SK-MEL-5 (cell line): ENCODE measurements around the gene CES2. TPM values are rescaled to one million over a fixed set of nuclear protein-coding genes. Genes with fewer than 3 reads are reported as not detected.
"Not testable (repeated sequence)": the region's sequence is repeated elsewhere in the genome, so short reads cannot be mapped to it uniquely, and the experiment has no call there.

Experiments used
- DNase-seq: peaks from one replicate; pipeline ENCODE4 v3.0.0-alpha.2; 2016; ENCODE audit warnings: low read depth, low spot score
- in situ Hi-C: cut with HindIII; loops from 2 replicates; pipeline ENCODE4 v1.10.0; 2016; ENCODE audit warnings: low sequenced_read_pairs, high pct_unique_total_duplicates, low pct_unique_long_range_greater_than_20kb
- total RNA-seq: library from RNA; depleted of rRNA; stranded (reverse); fragments of >200 nt; shearing (Covaris generic); gene quantifications from 2 replicates; pipeline ENCODE4 v1.2.3, GENCODE V29; 2014

Gene CES2
- total RNA-seq, 1 experiment from 2014 or later: 14.8 TPM

DNA sequence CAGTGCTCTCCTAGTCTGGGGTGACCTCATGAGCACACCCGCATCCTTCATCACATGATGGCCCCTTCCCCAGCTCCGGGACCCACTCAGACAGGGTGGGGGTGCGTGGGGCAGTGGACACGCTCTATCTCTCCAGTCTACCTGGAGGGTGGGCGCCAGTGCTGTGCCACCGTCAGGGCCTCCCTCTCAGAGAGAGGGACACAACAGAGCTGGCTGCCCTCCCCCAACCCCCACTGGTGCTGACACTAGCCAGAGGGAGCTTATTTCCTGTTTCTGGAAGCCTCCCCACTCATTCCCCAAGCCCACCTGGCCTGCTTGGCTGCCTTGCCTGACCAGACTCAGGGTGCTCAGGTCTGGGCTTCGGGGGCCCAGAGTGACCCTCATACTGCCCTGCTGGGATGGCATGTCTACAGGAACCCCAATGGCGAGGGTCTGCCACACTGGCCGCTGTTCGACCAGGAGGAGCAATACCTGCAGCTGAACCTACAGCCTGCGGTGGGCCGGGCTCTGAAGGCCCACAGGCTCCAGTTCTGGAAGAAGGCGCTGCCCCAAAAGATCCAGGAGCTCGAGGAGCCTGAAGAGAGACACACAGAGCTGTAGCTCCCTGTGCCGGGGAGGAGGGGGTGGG lies 8.2 kb downstream of the CES2 start:
- in situ Hi-C loops: no loop called here
- no peak for DNase-seq

DNA sequence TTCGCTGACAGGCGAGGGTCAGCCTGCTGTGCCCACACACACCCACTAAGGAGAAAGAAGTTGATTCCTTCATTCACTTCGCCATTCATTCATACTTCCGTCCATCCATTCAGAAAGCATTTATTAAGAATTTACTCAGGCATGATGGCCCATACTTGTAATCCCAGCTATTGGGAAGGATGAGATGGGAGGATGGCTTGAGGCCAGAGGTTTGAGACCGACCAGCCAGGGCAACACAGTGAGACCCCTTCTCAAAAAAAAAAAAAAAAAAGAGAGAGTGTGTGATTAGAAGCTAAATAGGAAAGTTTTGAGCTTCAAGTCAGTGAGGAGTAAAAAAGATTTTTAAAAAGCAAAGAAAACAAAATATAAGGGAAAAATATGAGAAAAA lies 8.7 kb downstream of the CES2 start:
- in situ Hi-C loops: no loop called here
- no peak for DNase-seq

DNA sequence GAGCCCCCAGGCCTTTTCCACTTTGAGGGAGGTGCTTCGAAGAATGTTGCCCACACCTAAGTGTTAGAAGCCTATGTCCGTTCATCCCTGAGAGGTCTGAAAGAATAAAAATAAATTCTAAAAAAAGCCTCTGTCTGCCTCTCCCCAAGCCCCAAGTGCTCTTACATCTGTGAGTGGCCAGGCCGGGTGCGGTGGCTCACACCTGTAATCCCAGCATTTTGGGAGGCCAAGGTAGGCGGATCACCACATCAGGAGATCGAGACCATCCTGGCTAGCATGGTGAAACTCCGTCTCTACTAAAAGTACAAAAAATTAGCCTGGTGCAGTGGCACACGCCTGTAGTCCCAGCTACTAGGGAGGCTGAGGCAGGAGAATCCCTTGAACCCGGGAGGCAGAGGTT lies 9.7 kb downstream of the CES2 start:
- DNase-seq, in situ Hi-C loops: not testable (repeated sequence)

DNA sequence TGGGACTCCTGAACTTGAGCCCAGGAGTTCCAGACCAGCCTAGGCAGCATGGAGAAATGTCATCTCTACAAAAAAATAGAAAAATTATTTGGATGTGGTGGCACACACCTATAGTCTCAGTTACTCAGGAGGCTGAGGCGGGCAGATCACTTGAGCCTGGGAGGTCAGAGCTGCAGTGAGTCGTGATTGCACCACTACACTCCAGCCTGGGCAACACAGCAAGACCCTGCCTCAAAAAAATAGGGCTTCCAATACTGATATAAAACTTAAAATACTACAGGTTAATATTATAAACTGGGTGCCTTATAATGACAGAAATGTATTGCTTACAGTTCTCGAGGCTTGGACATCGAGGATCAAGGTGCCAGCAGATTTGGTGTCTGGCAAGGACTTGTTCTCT lies 10.6 kb downstream of the CES2 start:
- in situ Hi-C loops: no loop called here
- DNase-seq: no peak

- DNase-seq: no peak
- in situ Hi-C loops: no loop called here
Measured at GRCh38 chr16:66946541-66946940, 11.2 kb downstream of the CES2 start.

- in situ Hi-C loops: no loop called here
- DNase-seq: no peak
Measured at GRCh38 chr16:66946974-66947301, 11.6 kb downstream of the CES2 start.

DNA sequence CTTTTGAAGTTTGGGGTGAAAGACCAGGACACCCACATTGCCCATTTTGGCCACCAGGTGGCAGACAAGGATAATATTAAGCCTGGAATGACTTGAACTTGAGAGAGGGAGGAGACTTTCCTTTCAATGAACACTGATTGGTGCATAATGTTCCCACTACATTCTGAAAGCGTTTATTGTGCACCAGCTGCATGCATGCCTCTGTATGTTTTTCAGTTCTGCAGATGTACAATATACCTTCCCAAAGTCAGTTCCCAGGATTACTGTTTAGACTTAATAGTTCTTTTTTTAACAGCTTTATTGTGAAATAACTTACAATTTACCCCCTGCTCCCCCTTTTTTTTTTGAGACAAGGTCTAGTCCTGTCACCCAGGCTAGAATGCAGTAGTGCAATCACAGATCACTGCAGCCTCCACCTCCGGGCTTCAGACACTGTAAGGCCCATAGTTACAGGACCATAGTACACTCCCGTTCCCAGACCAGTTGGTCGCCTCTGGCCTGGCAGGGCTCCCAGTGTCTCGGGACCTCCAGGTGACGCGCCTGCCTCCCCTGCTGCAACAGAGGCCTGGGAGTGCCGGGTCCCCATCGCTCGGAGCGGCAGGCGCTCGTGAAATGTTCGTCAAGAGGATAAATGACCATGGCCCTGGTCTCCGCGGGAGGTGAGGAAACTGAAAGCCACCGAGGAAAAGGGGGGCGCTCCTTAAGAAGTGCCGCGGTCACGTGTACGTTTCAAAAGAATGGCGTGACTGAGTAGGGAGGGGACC lies 12.2 kb downstream of the CES2 start:
- peak; percentile 88 for DNase-seq
- in situ Hi-C loops: no loop called here

GRCh38 chr16:66948134-66948836 lies 13.0 kb downstream of the CES2 start:
- in situ Hi-C loops: no loop called here
- DNase-seq: no peak

DNA sequence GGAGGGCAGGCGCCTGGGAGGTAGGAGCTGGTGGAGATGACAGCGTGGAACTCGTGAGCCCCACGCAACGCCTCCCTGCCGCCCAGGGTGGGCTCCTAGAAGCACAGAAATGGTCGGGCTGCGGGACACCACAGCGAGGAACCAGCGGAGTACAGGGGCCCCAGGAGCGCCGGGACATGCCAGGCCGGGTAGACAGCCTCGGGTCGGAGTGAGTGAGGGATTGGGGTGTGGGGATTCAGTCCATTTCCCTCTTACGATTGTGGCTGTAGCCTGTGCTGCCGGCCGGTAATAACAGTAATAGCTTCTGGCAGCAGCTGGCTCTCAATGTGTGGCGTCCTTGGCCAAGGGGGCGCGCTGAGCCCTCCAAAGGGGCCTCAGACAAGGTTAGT lies 13.5 kb downstream of the CES2 start:
- in situ Hi-C loops: no loop called here
- DNase-seq: no peak

GRCh38 chr16:66949472-66949871 lies 14.2 kb downstream of the CES2 start:
- in situ Hi-C loops: no loop called here
- DNase-seq: no peak

GRCh38 chr16:66950437-66950836 lies 15.1 kb downstream of the CES2 start:
- in situ Hi-C loops: no loop called here

GRCh38 chr16:66950971-66951790 lies 15.9 kb downstream of the CES2 start:
- in situ Hi-C loops: no loop called here
- no peak for DNase-seq

More at GRCh38 chr16:66950437-66950836, 15.1 kb downstream of the CES2 start:
- DNase-seq: no peak

DNA sequence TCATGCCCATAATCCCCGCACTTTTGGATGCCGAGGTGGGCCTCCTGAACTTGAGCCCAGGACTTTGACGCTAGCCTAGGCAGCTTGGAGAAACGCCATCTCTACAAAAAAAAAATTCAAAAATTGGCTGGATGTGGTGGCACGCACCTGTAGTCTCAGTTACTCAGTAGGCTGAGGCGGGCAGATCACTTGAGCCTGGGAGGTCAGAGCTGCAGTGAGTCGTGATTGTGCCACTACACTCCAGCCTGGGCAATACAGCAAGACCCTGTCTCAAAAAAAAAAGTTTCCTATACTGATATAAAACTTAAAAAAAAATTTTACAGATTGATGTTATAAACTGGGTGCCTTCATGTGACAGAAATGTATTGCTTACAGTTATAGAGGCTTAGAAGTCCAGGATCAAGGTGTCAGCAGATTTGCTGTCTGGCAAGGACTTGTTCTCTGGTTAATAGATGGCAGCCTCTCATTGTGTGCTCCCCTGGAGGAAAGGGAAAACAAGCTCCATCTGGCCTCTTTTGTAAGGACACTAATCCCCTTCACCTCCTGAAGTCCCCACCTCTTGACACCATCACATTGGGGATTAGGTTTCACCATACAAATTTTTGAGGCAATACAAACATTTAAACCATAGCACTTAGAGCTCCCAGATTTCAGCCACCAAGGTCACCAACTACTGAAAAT lies 17.3 kb downstream of the CES2 start:
- in situ Hi-C loops: no loop called here
- DNase-seq: no peak

DNA sequence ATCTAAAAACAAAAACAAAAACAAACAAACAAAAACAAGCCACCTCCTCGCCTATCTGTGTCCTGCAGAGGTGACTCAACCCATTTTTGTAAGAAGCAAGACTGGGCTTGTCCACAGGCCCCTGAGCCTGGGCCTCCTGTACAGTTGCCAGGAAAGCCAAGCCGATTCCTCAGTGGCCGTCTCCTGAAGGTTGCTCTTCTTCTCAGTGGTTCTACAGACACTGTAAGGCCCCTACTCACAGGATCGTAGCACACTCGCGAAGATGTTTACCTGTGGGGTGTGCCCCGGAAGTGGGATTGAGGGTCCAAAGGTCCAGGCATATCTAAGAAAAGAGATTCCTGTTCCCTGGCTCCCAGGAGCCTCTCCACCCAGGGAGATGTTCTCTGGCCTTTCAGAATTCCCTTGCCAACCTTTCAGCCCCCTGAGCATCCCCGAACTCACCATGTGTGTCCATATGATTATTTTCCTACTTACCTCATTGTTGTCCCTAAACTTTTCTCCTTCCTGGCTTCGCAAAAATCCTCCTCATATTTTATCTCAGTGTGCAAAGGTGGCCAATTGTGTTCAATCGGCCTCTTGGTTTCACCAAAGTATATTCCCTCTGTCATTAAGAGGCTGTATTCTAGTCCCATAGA lies 18.3 kb downstream of the CES2 start:
- DNase-seq: no peak
- in situ Hi-C loops: no loop called here

DNA sequence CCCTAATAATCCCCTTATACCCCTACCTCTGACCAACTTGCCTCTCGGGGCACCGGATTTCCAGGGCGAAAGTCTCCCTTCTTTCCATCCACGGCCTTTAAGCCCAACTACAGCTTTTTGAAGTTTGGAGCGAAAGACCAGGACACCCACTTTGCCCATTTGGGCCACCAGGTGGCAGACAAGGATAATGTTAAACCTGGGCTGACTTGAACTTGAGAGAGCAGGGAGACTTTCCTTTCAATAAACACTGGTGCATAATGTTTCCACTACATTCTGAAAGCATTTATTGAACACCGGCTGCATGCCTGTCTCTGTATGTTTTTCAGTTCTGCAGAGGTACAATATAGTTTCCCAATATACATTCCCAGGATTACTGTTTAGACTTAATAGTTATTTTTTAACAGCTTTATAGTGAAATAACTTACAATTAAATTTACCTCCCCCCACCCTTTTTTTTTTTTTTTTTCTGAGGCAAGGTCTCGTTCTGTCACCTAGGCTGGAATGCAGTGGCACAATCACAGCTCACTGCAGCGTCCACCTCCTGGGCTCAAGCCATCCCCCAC lies 18.9 kb downstream of the CES2 start:
- in situ Hi-C loops: no loop called here
- peak; percentile 83 for DNase-seq

DNA sequence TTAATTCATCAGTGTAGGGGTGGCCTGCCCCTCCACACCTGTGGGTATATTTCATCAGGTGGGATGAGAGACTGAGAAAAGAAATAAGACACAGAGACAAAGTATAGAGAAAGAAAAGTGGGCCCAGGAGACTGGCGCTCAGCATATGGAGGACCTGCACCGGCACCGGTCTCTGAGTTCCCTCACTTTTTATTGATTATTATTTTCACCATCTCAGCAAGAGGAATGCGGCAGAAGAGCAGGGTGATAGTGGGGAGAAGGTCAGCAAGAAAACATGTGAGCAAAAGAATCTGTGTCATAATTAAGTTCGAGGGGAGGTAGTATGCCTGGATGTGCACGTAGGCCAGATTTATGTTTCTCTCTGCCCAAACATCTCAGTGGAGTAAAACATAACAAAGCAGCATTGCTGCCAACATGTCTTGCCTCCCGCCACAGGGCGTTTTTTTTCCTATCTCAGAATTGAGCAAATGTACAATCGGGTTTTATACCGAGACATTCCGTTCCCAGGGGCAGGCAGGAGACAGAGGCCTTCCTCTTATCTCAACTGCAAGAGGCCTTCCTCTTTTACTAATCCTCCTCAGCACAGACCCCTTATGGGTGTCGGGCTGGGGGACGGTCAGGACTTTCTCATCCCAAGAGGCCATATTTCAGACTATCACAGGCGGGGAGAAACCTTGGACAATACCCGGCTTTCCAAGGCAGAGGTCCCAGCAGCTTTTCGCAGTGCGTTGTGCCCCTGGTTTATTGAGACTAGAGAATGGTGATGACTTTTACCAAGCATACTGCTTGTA lies 20.2 kb downstream of the CES2 start:
- in situ Hi-C loops, DNase-seq: not testable (repeated sequence)
